MM.1S (cell line): ENCODE data around the gene RUNX1.

ENCODE experiments used
- DNase-seq: peaks from one replicate; pipeline ENCODE4 v3.0.0-alpha.2; 2015
- H2AFZ ChIP-seq: fragments of 300-600 bp; sonication (generic); 2 replicates; pipeline ENCODE4 v1.6.0; 2016; ENCODE audit warnings: antibody characterized with exemption, low read length
- H3F3A ChIP-seq: fragments of 300-600 bp; sonication (generic); 2 replicates; pipeline ENCODE4 v1.6.1; 2016; ENCODE audit warnings: mild to moderate bottlenecking, antibody characterized with exemption, low read length, moderate library complexity, mixed read lengths; ENCODE audit not compliant: insufficient read depth
- H3K27ac ChIP-seq: fragments of 300-600 bp; sonication (generic); 2 replicates; pipeline ENCODE4 v1.5.1; 2016; ENCODE audit warnings: mild to moderate bottlenecking, low read length
- H3K27me3 ChIP-seq: fragments of 300-600 bp; sonication (generic); replicated peaks from 2 replicates; pipeline ENCODE4 v1.6.0; 2016; ENCODE audit warnings: low read length; ENCODE audit not compliant: insufficient read depth
- H3K36me3 ChIP-seq: fragments of 300-600 bp; sonication (generic); replicated peaks from 2 replicates; pipeline ENCODE4 v1.6.1; 2016; ENCODE audit warnings: mild to moderate bottlenecking, low read length, mixed read lengths; ENCODE audit not compliant: insufficient read depth
- H3K4me1 ChIP-seq: fragments of 300-600 bp; sonication (generic); 2 replicates; pipeline ENCODE4 v1.6.1; 2016; ENCODE audit warnings: low read length, mixed read lengths
- H3K4me2 ChIP-seq: fragments of 300-600 bp; sonication (generic); 2 replicates; pipeline ENCODE4 v1.6.0; 2016; ENCODE audit warnings: low read depth, low read length
- H3K4me3 ChIP-seq: fragments of 300-600 bp; sonication (generic); 2 replicates; pipeline ENCODE4 v1.5.1; 2016; ENCODE audit warnings: low read length, mixed read lengths
- H3K79me2 ChIP-seq: fragments of 300-600 bp; sonication (generic); 2 replicates; pipeline ENCODE4 v1.6.1; 2016; ENCODE audit warnings: mixed run types, low read length, mixed read lengths
- H3K9ac ChIP-seq: fragments of 300-600 bp; sonication (generic); 2 replicates; pipeline ENCODE4 v1.6.1; 2016; ENCODE audit warnings: low read length, mixed read lengths
- H3K9me2 ChIP-seq: fragments of 300-600 bp; sonication (generic); replicated peaks from 2 replicates; pipeline ENCODE4 v1.6.1; 2016; ENCODE audit warnings: mild to moderate bottlenecking, low read length, mixed read lengths; ENCODE audit not compliant: insufficient read depth
- H3K9me3 ChIP-seq: fragments of 300-600 bp; sonication (generic); replicated peaks from 2 replicates; pipeline ENCODE4 v1.6.1; 2016; ENCODE audit warnings: mild to moderate bottlenecking, low read length, mixed read lengths; ENCODE audit not compliant: insufficient read depth
- H4K20me1 ChIP-seq: fragments of 300-600 bp; sonication (generic); 2 replicates; pipeline ENCODE4 v1.6.1; 2016; ENCODE audit warnings: mild to moderate bottlenecking, low read length, moderate library complexity, mixed read lengths; ENCODE audit not compliant: insufficient read depth
- CTCF ChIP-seq: fragments of 300-600 bp; sonication (generic); IDR thresholded peaks from 2 replicates; pipeline ENCODE4 v1.5.1; 2016; ENCODE audit warnings: antibody characterized with exemption, low read length, mixed read lengths
- EZH2 ChIP-seq: fragments of 300-600 bp; sonication (generic); optimal IDR thresholded peaks from 2 replicates; pipeline ENCODE3; 2017; ENCODE audit warnings: low read depth, mild to moderate bottlenecking, antibody characterized with exemption, low read length, mixed read lengths
- EZH2phosphoT487 ChIP-seq: fragments of 300-600 bp; sonication (generic); IDR thresholded peaks from 2 replicates; pipeline ENCODE4 v1.6.1; 2018; ENCODE audit warnings: antibody characterized with exemption, low read length

RUNX1 gene

DNA sequence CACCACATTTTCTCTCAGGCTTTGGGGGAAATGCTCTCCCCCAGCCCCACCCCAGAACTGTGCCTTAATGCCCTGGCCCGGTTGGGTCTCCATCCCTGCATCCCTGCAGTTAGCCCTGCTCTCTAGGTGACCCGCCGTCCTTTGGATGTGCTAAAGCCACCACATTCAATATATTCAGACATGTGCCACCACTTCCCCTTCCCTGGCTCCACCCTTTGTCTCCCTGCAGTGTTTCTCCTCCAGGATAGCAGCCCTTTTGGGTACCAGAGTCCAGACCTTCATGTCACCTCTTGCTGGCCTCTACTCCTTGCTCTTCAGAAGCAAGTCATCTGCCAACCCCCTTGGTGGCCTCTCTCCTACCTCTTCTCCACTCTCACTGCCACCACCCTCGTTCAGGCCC is 41.8 kb downstream of the RUNX1 start:
- Histone ChIP-seq H3K9me2 (no peaks in the 10 kb centered on the region), H3K27ac (no peak overlapping the region), H3K9me3 (no peaks in the 10 kb centered on the region), H4K20me1 (no peaks in the 10 kb centered on the region), H3K4me1 (no peaks in the 10 kb centered on the region), H3K4me3 (no peak overlapping the region), H2AFZ (no peak overlapping the region), H3K9ac (no peak overlapping the region), H3F3A (no peaks in the 10 kb centered on the region), H3K36me3 (no peaks in the 10 kb centered on the region), H3K27me3 (no peaks in the 10 kb centered on the region), H3K79me2 (no peaks in the 10 kb centered on the region), H3K4me2 (no peak overlapping the region)
- no peak for DNase-seq
- no peak for TF ChIP-seq CTCF
- TF ChIP-seq EZH2phosphoT487 = no peak

DNA sequence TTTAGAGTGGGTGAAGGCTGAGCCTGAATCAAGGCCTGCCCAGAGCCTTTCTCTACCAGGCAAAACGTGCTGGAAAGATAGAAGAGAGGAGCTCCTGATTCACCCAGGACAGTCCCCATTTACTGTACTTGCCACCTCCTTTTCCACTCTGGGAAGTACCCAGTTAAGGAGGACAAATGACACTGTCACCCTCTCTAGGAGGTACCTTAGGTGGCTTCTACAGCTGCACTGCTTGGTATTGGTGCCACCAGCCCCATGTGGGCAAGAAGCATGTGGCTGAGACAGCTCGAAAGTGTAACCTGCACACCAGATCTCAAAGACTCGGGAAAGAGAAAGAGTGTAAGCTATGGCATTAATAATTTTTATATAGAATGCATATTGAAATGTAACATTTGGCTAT is 42.3 kb downstream of the RUNX1 start:
- Histone ChIP-seq H3K9me3 (no peaks in the 10 kb centered on the region), H3K9me2 (no peaks in the 10 kb centered on the region), H3K79me2 (no peaks in the 10 kb centered on the region), H2AFZ (no peak overlapping the region), H4K20me1 (no peaks in the 10 kb centered on the region), H3K9ac (no peak overlapping the region), H3F3A (no peaks in the 10 kb centered on the region), H3K36me3 (no peaks in the 10 kb centered on the region), H3K4me2 (no peak overlapping the region), H3K27me3 (no peaks in the 10 kb centered on the region), H3K27ac (no peak overlapping the region), H3K4me1 (no peaks in the 10 kb centered on the region), H3K4me3 (no peak overlapping the region)
- no peak for DNase-seq
- TF ChIP-seq EZH2 = no peak
- TF ChIP-seq EZH2phosphoT487 = no peak
- no peak for TF ChIP-seq CTCF

GRCh38 chr21:35006248-35006647 is 42.9 kb downstream of the RUNX1 start:
- Histone ChIP-seq H3K4me1 (no peaks in the 10 kb centered on the region), H3K27ac (no peak overlapping the region), H3K9me3 (no peaks in the 10 kb centered on the region), H3K27me3 (no peaks in the 10 kb centered on the region), H3K9me2 (no peaks in the 10 kb centered on the region), H3F3A (no peaks in the 10 kb centered on the region), H3K36me3 (no peaks in the 10 kb centered on the region), H3K9ac (no peak overlapping the region), H2AFZ (no peak overlapping the region), H4K20me1 (no peaks in the 10 kb centered on the region), H3K4me3 (no peak overlapping the region), H3K4me2 (no peak overlapping the region), H3K79me2 (no peaks in the 10 kb centered on the region)
- TF ChIP-seq CTCF (no peak), EZH2phosphoT487 (no peak), EZH2 (no peak)
- DNase-seq = no peak
